SH-SY5Y (cell line): ENCODE data around the gene TRIM13.

Experiments used
- GATA2 ChIP-seq: IDR thresholded peaks from 2 replicates; pipeline ENCODE4 v1.6.1; 2011; ENCODE audit warnings: mild to moderate bottlenecking, low read depth, low read length
- GATA3 ChIP-seq: IDR thresholded peaks from 2 replicates; pipeline ENCODE4 v1.6.1; 2011; ENCODE audit warnings: low read depth, mild to moderate bottlenecking, low read length, moderate library complexity

The TRIM13 gene

DNA sequence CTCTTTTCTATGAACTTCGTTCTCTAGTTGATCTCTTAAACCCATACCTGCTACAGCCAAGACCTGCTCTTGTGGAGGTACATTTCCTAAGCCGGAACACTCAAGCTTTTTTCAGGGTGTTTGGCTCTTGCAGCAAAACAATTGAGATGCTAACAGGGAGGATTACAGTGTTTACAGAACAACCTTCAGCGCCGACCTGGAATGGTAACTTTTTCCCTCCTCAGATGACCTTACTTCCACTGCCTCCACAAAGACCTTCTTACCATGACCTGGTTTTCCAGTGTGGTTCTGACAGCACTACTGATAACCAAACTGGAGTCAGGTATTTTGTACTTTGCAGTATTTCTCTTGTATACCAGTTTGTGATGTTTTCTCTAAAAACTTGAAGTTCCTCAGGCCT is 18.9 kb downstream of the TRIM13 start:
- TF ChIP-seq GATA2 (no peak), GATA3 (no peak)

DNA sequence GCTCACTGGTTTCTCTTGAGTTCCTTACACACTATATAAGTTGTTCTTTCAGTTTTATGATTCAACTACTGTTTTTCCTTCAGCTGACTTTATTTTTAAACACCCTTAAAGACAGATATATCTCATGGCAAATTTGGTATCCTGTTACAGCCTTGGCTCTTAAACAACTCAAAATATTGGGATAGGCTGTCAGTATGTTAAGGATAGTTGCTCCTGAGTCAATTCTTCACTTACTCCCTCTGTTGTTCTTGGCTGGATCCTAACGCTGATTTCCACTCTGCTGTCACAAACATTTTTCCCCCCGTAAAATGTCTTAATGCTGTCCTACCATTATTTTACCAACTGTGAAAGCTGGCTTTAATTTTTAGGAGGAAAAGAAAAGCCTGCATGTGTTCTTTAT is 19.6 kb downstream of the TRIM13 start:
- TF ChIP-seq GATA2 (no peak), GATA3 (no peak)

DNA sequence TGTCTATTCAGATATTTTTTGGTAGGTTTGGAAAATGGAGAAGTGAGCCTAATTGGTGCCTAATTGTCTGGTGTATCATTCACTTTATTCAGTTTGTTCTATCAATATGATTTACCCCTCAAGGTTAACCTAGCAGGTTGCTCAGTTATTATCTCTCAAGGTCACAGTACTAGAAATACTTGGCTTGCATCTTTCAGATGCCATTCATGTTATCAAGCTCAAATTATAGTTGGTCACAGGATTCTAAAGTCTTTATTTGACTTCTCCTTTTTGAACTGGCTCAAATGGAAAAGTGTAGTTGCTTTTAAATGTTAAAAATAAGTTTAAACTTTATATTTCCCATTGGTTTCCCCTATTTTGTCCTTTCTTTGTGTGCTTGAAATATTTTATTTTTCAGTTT is 21.0 kb downstream of the TRIM13 start:
- no peak for TF ChIP-seq GATA3
- no peak for TF ChIP-seq GATA2

DNA sequence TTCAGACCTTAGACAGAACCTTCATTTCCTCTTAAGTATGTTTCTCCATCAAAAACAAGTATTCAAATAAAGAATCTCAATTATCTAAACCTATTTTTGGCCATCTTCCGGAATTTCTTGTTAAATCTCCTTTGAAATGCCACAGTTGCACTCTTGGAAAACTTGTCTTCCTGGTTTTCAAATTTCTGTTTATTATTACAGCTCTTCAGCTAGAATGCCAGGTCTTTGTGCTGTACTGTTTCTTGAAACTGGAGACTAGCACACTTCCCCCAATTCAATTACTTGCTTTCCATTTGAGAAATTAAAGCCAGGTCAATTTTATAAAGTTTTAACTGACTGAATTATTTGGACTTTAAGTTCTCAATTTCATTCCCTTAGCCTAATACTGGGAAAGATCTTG is 28.6 kb downstream of the TRIM13 start:
- TF ChIP-seq GATA3: no peak
- no peak for TF ChIP-seq GATA2

DNA sequence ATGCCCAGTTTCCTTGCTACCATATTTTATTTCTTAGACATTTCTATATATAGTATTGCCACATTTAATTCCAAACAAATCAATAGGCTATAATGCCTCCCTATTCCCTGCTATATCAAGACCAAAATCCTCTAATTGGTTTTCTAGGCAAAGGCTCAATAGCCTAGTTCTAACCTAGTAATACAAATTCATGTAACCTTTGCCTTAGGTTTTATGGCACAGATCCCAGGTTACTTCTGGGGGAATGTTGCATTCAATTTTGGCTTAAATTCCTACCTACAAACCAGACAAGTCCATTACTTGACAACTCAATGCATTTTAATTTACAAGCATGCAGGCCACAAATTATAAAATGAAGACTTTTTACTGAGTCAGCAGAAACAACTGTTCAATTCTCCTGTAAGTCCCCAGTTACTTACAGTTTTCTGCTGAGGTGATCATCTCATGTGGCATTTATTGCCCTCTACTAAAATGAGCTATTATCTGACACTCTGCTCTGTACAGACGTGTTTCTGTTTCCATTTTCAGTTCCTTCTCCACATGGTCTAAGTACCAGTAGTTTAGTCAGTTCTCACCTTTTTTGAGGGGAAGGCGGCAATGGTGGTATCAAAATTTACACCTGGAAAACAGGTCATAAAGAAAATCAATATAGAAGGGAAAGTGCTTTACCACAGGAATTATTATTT is 30.1 kb downstream of the TRIM13 start:
- TF ChIP-seq GATA3 (no peak), GATA2 (no peak)

DNA sequence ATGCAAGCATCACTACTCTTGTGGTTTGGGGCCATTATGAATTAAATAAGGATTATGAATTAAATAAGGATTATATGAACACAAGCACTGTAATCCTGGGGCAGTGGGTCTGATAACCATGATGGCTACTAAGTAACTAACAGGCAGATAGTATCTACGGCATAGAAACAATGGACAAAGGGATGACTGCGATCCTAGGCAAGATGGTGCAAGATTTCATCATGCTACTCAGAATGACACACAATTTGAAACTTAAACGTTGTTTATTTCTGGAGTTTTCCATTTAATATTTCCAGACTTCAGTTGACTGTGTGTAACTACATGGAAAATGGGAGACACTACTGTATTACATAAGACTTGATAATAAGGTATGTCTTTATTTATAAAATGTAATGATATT is 33.5 kb downstream of the TRIM13 start:
- TF ChIP-seq GATA2 (no peak), GATA3 (no peak)

DNA sequence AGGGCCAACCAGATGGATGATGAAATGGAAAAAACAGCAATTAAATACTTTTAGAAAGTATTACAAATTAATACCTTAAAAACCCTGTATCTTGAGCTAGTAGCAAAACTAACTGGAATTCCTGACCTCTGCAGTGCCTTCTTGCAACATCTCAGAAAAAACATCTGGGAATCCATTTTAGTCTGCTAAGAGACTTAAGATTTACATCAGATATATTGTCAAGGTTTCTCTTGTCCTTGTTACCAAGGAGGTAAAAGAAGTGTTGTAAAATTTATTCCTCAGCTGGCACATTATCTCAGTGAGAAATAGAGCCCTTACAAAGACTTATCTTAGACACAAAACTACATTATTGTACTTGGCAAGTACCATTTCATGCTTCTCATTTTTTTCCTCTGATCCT is 36.9 kb downstream of the TRIM13 start:
- TF ChIP-seq GATA2: no peak
- TF ChIP-seq GATA3: no peak

DNA sequence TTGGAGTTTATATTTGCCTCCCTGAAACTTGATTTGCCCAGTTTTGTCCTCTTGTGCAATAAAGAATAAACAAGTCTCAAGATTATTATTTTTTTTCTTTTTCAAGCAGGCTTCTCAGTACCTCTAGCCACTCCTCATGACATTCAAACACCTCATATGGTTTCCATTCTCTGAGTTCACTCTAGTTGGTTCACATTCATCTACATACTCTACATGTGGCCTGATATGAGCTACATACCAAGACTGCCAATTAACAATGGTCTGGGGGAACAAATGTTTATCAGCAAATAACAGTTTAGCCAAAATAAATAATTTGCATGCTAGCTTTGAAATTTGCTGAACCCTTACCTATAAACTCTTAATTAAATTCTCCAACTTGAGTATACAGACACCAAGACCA is 40.9 kb downstream of the TRIM13 start:
- TF ChIP-seq GATA2 (no peak), GATA3 (no peak)

DNA sequence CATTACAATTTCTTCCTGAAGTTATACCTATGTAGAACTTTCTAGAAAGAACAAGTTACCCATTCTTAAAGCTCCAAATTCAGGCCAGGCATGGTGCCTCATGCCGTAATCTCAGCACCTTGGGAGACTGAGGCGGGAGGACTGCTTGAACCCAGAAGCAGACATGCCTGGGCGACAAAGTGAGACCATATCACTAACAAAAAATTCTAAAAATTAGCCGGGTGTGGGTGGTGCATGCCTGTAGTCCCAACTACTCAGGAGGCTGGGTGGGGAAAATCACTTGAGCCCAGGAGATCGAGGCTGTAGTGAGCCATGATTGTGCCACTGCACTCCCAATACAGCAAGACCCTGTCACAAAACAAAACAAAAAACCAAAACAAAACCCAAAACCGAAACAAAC is 41.4 kb downstream of the TRIM13 start:
- TF ChIP-seq GATA2 (no peak), GATA3 (no peak)

DNA sequence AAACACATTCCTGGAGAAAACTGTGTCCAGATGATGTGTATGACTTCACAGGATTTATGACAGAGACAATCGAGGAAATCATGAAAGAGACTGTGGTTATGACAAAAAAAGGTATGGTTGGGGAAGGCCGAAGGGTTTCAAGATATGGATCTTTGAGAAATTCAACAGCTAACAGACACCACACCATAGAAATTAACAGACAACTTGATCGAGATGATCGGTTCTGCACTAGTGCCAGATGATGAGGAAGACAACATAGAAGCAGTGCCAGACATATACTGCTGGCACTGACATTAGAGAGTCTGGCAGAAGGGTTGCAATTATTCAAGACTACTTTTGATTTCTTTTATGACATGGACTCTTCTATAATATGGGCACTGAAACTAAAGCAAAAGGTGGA is 55.6 kb downstream of the TRIM13 start:
- TF ChIP-seq GATA2 (no peak), GATA3 (no peak)

DNA sequence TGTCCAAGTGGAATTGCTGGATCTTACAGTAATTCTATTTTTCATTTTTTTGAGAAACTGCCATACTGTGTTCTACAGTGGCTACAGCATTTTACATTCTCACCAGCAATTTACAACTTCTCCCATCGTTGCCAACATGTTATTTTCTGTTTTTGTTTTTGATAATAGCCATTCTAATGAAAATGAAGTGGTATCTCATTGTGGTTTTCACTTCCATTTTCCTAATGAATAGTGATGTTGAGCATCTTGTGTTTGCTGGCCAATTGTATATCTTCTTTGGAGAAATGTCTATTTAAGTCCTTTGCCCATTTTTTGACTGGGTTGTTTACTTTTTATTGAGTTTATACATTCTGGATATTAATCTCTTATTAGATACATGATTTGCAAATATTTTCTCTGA is 57.0 kb downstream of the TRIM13 start:
- no peak for TF ChIP-seq GATA2
- TF ChIP-seq GATA3: no peak

DNA sequence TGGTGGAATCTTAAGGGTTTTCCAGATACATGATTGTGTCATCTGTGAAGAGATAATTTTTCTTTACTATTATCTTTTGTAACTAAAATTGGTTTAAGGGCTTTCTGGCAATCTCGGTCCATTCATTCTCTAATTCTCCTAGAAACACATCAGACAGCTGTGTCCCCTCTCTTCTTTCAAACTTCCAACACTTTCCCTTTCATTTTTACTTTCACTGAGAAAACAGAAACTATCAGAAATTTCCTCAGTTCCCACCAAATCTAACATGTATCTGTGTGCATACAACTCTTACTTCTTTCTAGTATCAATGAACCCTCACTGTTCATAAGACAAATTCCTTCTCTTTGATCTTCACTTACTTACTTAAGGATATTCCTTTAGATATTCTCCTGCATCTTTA is 58.6 kb downstream of the TRIM13 start:
- no peak for TF ChIP-seq GATA3
- TF ChIP-seq GATA2: no peak

DNA sequence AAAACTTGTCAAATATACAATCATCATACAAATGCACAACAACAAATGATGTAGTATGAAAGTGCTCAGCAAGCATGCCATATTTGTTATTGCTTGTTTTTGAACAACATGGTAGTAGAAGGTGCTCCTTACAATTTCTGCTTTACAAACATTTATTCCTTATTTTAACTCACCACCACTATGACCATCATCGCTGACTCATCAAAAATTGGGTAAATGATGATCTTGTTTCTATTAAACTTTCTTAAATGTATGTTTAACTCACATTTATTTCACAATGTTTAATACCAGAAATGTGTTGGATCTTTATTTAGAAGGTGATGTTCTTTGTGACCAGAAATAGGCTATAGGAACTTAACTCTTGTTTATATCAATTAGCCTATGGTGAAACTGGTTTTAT is 63.9 kb downstream of the TRIM13 start:
- TF ChIP-seq GATA3 (no peak), GATA2 (no peak)

DNA sequence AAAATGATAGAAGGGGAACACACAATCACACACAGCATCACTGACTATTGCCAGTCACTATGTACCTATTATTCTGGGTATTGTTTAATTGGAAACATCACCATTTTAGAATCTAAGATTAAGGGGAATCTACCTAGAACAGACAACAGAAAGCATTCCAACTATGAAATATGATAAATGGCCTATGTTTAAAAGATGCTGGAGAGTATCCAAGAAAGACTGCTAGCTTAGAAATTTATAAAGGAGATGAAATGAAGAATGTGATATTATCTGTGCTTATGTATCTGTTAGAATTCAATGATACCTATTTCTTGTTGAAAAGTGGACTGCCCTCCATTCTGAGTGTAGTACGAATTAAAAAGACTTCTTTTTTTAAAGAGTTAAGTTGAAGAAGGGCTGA is 68.9 kb downstream of the TRIM13 start:
- TF ChIP-seq GATA3 (no peak), GATA2 (no peak)
